HG02938 (cell line): ENCODE measurements around the gene DMD.
"Not testable (repeated sequence)": the region's sequence is repeated elsewhere in the genome, so short reads cannot be mapped to it uniquely, and the experiment has no call there.

Source experiments
- ATAC-seq: cut with Tn5 transposase; IDR thresholded peaks from one replicate; pipeline ENCODE4 v1.9.1; 2021; ENCODE audit warnings: mild to moderate bottlenecking, moderate library complexity; ENCODE audit not compliant: unreplicated experiment

The DMD gene

GRCh38 chrX:32087663-32088062 lies 1123.7 kb downstream of the DMD start:
- no peak for ATAC-seq

GRCh38 chrX:32084757-32085156 lies 1126.6 kb downstream of the DMD start:
- ATAC-seq = no peak

GRCh38 chrX:32048285-32048684 lies 1163.1 kb downstream of the DMD start:
- ATAC-seq = no peak

GRCh38 chrX:32045149-32045548 lies 1166.2 kb downstream of the DMD start:
- ATAC-seq = no peak

GRCh38 chrX:32041181-32041580 lies 1170.2 kb downstream of the DMD start:
- no peak for ATAC-seq

GRCh38 chrX:32026772-32027171 lies 1184.6 kb downstream of the DMD start:
- no peak for ATAC-seq

GRCh38 chrX:32024072-32024471 lies 1187.3 kb downstream of the DMD start:
- no peak for ATAC-seq

- ATAC-seq = no peak
Observed at GRCh38 chrX:32016195-32016594, 1195.2 kb downstream of the DMD start.

GRCh38 chrX:32010948-32011347 lies 1200.4 kb downstream of the DMD start:
- no peak for ATAC-seq

- ATAC-seq = no peak
Observed at GRCh38 chrX:32010212-32010611, 1201.1 kb downstream of the DMD start.

- no peak for ATAC-seq
Observed at GRCh38 chrX:31993637-31994036, 1217.7 kb downstream of the DMD start.

- ATAC-seq = no peak
Observed at GRCh38 chrX:31988975-31989374, 1222.4 kb downstream of the DMD start.

- no peak for ATAC-seq
Observed at GRCh38 chrX:31981546-31982062, 1229.7 kb downstream of the DMD start.

GRCh38 chrX:31969714-31970113 lies 1241.6 kb downstream of the DMD start:
- no peak for ATAC-seq

- no peak for ATAC-seq
Observed at GRCh38 chrX:31962256-31962655, 1249.1 kb downstream of the DMD start.

GRCh38 chrX:31934842-31935370 lies 1276.4 kb downstream of the DMD start:
- ATAC-seq = no peak

- ATAC-seq = no peak
Observed at GRCh38 chrX:31934015-31934414, 1277.3 kb downstream of the DMD start.

- ATAC-seq = no peak
Observed at GRCh38 chrX:31932769-31933168, 1278.6 kb downstream of the DMD start.

GRCh38 chrX:31932320-31932719 lies 1279.0 kb downstream of the DMD start:
- not testable (repeated sequence) for ATAC-seq

- ATAC-seq = no peak
Observed at GRCh38 chrX:31931225-31931624, 1280.1 kb downstream of the DMD start.

GRCh38 chrX:31929366-31929765 lies 1282.0 kb downstream of the DMD start:
- no peak for ATAC-seq

- ATAC-seq = no peak
Observed at GRCh38 chrX:31921236-31921635, 1290.1 kb downstream of the DMD start.

- no peak for ATAC-seq
Observed at GRCh38 chrX:31909850-31910572, 1301.3 kb downstream of the DMD start.
